Caco-2 (cell line): ENCODE measurements around the gene DCDC1. TPM values are rescaled to one million over a fixed set of nuclear protein-coding genes. Genes with fewer than 3 reads are reported as not detected.

Experiments
- BruUV-seq: library from RNA; stranded (reverse); fragments of 400-500 nt; replicated peaks from 2 replicates; lab custom pipeline; 2021; lab: Mats Ljungman, UMichigan
- CTCF ChIA-PET: fragments of 300-600 bp; sonication (Branson Sonifier 250); formaldehyde crosslinking; loops from one replicate; lab custom pipeline; 2022; ENCODE audit warnings: antibody characterized with exemption; lab: Charles Lee
- POLR2A ChIA-PET: fragments of 300-600 bp; sonication (Branson Sonifier 250); formaldehyde crosslinking; loops from one replicate; lab custom pipeline; 2022; ENCODE audit warnings: antibody characterized with exemption; lab: Charles Lee
- DNase-seq, 2 experiments: peaks; one replicate each; pipeline versions ENCODE4 v3.0.0 to v3.0.0-alpha.2; 2020 to 2022
- H3K27me3 ChIP-seq: replicated peaks from 2 replicates; pipeline ENCODE4 v1.6.0; 2011; ENCODE audit warnings: low read length; ENCODE audit not compliant: control insufficient read depth, insufficient read depth
- H3K36me3 ChIP-seq: 2 replicates; pipeline ENCODE4 v1.5.1; 2011; ENCODE audit warnings: low read length; ENCODE audit not compliant: control insufficient read depth, insufficient read depth
- H3K4me1 ChIP-seq: fragments of 250-450 bp; sonication (Bioruptor Pico); 2 replicates; pipeline ENCODE4 v1.5.1; 2020; ENCODE audit warnings: mild to moderate bottlenecking
- H3K4me3 ChIP-seq: 2 replicates; pipeline ENCODE4 v1.5.1; 2011; ENCODE audit warnings: low read depth, mild to moderate bottlenecking, control low read depth, low read length
- H3K9me3 ChIP-seq: fragments of 250-450 bp; sonication (Bioruptor Pico); 2 replicates; pipeline ENCODE4 v1.5.1; 2020; ENCODE audit warnings: mild to moderate bottlenecking, moderate library complexity
- H3K27ac Mint-ChIP-seq: one replicate; pipeline ENCODE4 v1.8.0; 2022; ENCODE audit warnings: mixed read lengths; ENCODE audit not compliant: unreplicated experiment
- H3K27me3 Mint-ChIP-seq: one replicate; pipeline ENCODE4 v1.8.0; 2022; ENCODE audit warnings: mixed read lengths; ENCODE audit not compliant: insufficient read depth, unreplicated experiment
- H3K36me3 Mint-ChIP-seq: one replicate; pipeline ENCODE4 v1.8.0; 2022; ENCODE audit warnings: mild to moderate bottlenecking, mixed read lengths; ENCODE audit not compliant: insufficient read depth, unreplicated experiment
- H3K4me1 Mint-ChIP-seq: one replicate; pipeline ENCODE4 v1.8.0; 2022; ENCODE audit warnings: low read depth, mixed read lengths; ENCODE audit not compliant: unreplicated experiment
- H3K4me3 Mint-ChIP-seq: one replicate; pipeline ENCODE4 v1.8.0; 2022; ENCODE audit warnings: mild to moderate bottlenecking, moderate library complexity, mixed read lengths; ENCODE audit not compliant: unreplicated experiment
- H3K9me3 Mint-ChIP-seq: one replicate; pipeline ENCODE4 v1.8.0; 2022; ENCODE audit warnings: mixed read lengths; ENCODE audit not compliant: unreplicated experiment
- CTCF ChIP-seq, 2 experiments: fragments of 200-600 bp in 1 of 2; IDR thresholded peaks; 1 replicate in 1 of 2; 2 replicates in 1 of 2; pipeline versions ENCODE4 v1.5.1 to v1.8.0; 2011 to 2022; ENCODE audit warnings: antibody characterized with exemption in 1 of 2, control low read depth in 1 of 2, inconsistent platforms in 1 of 2, low read depth in 1 of 2, low read length in 1 of 2, mild to moderate bottlenecking in 1 of 2, moderate library complexity in 1 of 2; ENCODE audit not compliant: insufficient read depth in 1 of 2, severe bottlenecking in 1 of 2, unreplicated experiment in 1 of 2
- intact Hi-C: fragments of 100-400 bp; cut with micrococcal nuclease; formaldehyde crosslinking; loops from one replicate; pipeline ENCODE4 v1.10.0; 2022; ENCODE audit not compliant: unreplicated experiment
- total RNA-seq: library from RNA; stranded (reverse); gene quantifications from 2 replicates; pipeline ENCODE4 v1.2.3, GENCODE V29; 2022

The DCDC1 gene
- total RNA-seq, 1 experiment from 2014 or later, result not detected

DNA sequence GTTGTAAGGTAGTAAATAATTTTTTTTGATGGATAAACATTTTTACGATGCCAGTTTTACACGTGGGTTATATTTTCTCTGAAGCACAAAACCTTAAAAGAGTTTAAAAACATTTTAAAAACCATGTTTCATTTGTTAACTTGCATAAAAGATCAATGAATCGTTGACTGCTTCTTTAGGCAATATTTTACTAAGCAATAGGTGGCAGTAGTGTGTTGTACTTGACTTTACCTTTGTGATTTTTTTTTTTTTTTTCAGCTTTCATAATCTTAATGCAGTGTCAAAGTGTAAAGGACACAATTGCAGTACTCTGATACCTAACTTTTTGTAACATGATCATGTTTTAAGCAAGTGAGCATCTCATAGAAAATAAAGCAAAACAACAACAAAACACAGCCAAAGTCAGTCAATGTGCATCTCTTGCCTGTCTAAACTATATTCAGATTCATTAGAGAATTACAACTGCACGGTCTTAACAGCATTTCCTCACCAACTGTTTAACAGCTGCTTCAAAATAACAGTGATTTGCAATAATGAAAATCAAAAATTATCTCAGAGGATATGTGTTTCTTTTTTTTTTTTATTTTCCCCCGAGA, 27.8 kb upstream of the DCDC1 start:
- Histone ChIP-seq H3K27me3 (no peaks in the 10 kb centered on the region), H3K4me1 (no peaks in the 10 kb centered on the region), H3K9me3 (no peaks in the 10 kb centered on the region), H3K4me3 (no peak overlapping the region), H3K36me3 (no peaks in the 10 kb centered on the region)
- intact Hi-C loops, result loop anchor here (1.0 kb wide), 4 partner anchors 244 to 776 kb away; no protein-coding TSS in a partner anchor
- no peaks in the 10 kb centered on the region for H3K27me3 Mint-ChIP-seq
- no peaks in the 10 kb centered on the region for H3K36me3 Mint-ChIP-seq
- H3K4me1 Mint-ChIP-seq, result no peaks in the 10 kb centered on the region
- TF ChIP-seq CTCF (IDR thresholded peaks at IDR 0.05; ENCODE audit: insufficient read depth in 1 of 2, low read depth in 1 of 2, low read length in 1 of 2, severe bottlenecking in 1 of 2, unreplicated experiment in 1 of 2), result peak; percentile 51
- no peaks in the 10 kb centered on the region for H3K9me3 Mint-ChIP-seq
- ChIA-PET POLR2A (no interaction called here), CTCF (interaction anchor here (0.5 to 0.8 kb wide), 6 partner anchors 56 to 900 kb away, joined by 3 read pairs; no protein-coding TSS in a partner anchor)
- H3K27ac Mint-ChIP-seq, result no peak overlapping the region
- DNase-seq, result peak in 1 of 2 experiments; percentile 17
- no peak overlapping the region for H3K4me3 Mint-ChIP-seq
- no TSS peak for BruUV-seq

DNA sequence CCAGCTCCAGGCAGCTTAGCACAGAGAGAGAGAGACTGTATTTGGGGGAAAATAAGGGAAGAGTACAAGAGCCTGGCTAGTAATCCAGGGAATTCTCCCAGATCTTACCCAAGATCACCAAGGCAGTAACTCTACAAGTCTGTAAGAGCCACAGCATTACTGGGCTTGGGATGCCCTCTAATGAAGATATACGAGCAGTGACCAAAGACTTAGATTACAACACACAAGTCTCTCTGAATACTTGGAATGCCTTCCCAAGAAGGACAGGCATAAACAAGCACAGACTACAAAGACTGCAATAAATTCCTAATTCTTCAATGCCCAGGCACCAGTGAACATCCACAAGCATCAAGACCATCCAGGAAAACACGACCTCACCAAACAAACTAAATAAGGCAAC, 17.8 kb upstream of the DCDC1 start:
- Histone ChIP-seq H3K4me1 (peaks cover 11% of the 10 kb centered on the region), H3K4me3 (no peak overlapping the region), H3K27me3 (no peaks in the 10 kb centered on the region), H3K36me3 (no peaks in the 10 kb centered on the region), H3K9me3 (no peaks in the 10 kb centered on the region; the same call in 1 of the 2 replicates)
- intact Hi-C loops, result loop anchor here (1.0 kb wide), 5 partner anchors 18 to 280 kb away; partner anchors contain the start of genes DCDC1 and DNAJC24
- Mint-ChIP-seq H3K27me3 (no peaks in the 10 kb centered on the region), H3K9me3 (peaks cover 20% of the 10 kb centered on the region), H3K4me3 (no peak overlapping the region), H3K4me1 (peaks cover 21% of the 10 kb centered on the region), H3K27ac (peak overlapping the region; percentile 63), H3K36me3 (no peaks in the 10 kb centered on the region)
- POLR2A ChIA-PET, result no interaction called here
- CTCF ChIA-PET, result no interaction called here
- BruUV-seq, result no TSS peak
- TF ChIP-seq CTCF (IDR thresholded peaks at IDR 0.05; ENCODE audit: insufficient read depth in 1 of 2, low read depth in 1 of 2, low read length in 1 of 2, severe bottlenecking in 1 of 2, unreplicated experiment in 1 of 2), result no peak
- peak; percentile 41 to 60 for DNase-seq

- CTCF ChIA-PET, result no interaction called here
- POLR2A ChIA-PET, result no interaction called here
- H3K4me3 Mint-ChIP-seq, result no peak overlapping the region
These were observed 13.6 kb upstream of the DCDC1 start for GRCh38 chr11:31383116-31383515.

More at GRCh38 chr11:31383116-31383515, 13.6 kb upstream of the DCDC1 start:
- H3K27ac Mint-ChIP-seq, result no peak overlapping the region
- no TSS peak for BruUV-seq
- peaks cover 20% of the 10 kb centered on the region for H3K4me1 Mint-ChIP-seq
- H3K36me3 ChIP-seq, result no peaks in the 10 kb centered on the region
- no peaks in the 10 kb centered on the region for H3K36me3 Mint-ChIP-seq
- H3K4me1 ChIP-seq, result peaks cover 11% of the 10 kb centered on the region
- H3K27me3 ChIP-seq, result no peaks in the 10 kb centered on the region
- no peaks in the 10 kb centered on the region for H3K9me3 Mint-ChIP-seq
- no peak overlapping the region for H3K4me3 ChIP-seq
- H3K9me3 ChIP-seq, result no peaks in the 10 kb centered on the region
- no peaks in the 10 kb centered on the region for H3K27me3 Mint-ChIP-seq
- DNase-seq, result no peak
- TF ChIP-seq CTCF (IDR thresholded peaks at IDR 0.05; ENCODE audit: insufficient read depth in 1 of 2, low read depth in 1 of 2, low read length in 1 of 2, severe bottlenecking in 1 of 2, unreplicated experiment in 1 of 2), result no peak
- intact Hi-C loops, result no loop called here
